Ishikawa (cell line): ENCODE data around the gene ARIH1.

Source experiments
- CEBPB ChIP-seq: IDR thresholded peaks from 2 replicates; pipeline ENCODE4 v1.6.1; 2012
- CREB1 ChIP-seq: IDR thresholded peaks from 2 replicates; pipeline ENCODE4 v1.6.1; 2012; ENCODE audit warnings: low read depth
- EGR1 ChIP-seq: IDR thresholded peaks from 2 replicates; pipeline ENCODE4 v1.6.1; 2012
- EP300 ChIP-seq: IDR thresholded peaks from 2 replicates; pipeline ENCODE4 v1.6.1; 2012; ENCODE audit warnings: borderline replicate concordance
- FOXM1 ChIP-seq: IDR thresholded peaks from 2 replicates; pipeline ENCODE4 v1.6.1; 2012; ENCODE audit warnings: low read depth, borderline replicate concordance
- NFIC ChIP-seq: IDR thresholded peaks from 2 replicates; pipeline ENCODE4 v1.6.1; 2012
- RAD21 ChIP-seq: IDR thresholded peaks from 2 replicates; pipeline ENCODE4 v1.6.1; 2012; ENCODE audit warnings: low read depth
- TAF1 ChIP-seq: IDR thresholded peaks from 2 replicates; pipeline ENCODE4 v1.6.1; 2012; ENCODE audit warnings: low read depth, mild to moderate bottlenecking
- TCF12 ChIP-seq: IDR thresholded peaks from 2 replicates; pipeline ENCODE4 v1.6.1; 2012; ENCODE audit warnings: low read depth
- TEAD4 ChIP-seq: IDR thresholded peaks from 2 replicates; pipeline ENCODE4 v1.6.1; 2012
- YY1 ChIP-seq: IDR thresholded peaks from 2 replicates; pipeline ENCODE4 v1.6.1; 2012; ENCODE audit warnings: low read depth
- ZBTB7A ChIP-seq: IDR thresholded peaks from 2 replicates; pipeline ENCODE4 v1.6.1; 2012; ENCODE audit warnings: low read depth
- TF ChIP-seq, protein P1 (sequence below): IDR thresholded peaks from 2 replicates; pipeline ENCODE4 v1.6.1; 2012
- TF ChIP-seq, protein P2 (sequence below): IDR thresholded peaks from 2 replicates; pipeline ENCODE4 v1.6.1; 2012; ENCODE audit warnings: low read depth, mild to moderate bottlenecking
- TF ChIP-seq, protein P3 (sequence below): IDR thresholded peaks from 2 replicates; pipeline ENCODE4 v1.6.1; 2012

ARIH1 gene

DNA sequence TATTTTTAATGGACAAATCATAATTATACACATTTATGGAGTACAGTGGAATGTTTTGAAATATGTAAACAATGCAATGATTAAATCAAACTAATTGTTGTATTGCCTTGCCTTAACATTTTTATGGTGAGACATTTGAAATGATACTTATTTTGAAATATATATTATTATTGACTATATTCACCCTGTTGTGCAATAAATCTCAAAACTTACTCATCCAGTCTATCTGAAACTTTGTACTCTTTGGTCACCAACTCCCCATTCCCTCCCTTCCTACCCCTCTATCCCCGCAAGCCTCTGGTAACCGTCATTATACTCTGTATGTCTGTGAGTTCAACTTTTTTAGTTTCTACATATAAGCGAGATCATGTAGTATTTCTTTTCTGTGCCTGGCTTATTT lies 105.7 kb downstream of the ARIH1 start:
- TF ChIP-seq NFIC: no peak
- no peak for TF ChIP-seq ZBTB7A
- no peak for TF ChIP-seq CEBPB
- TF ChIP-seq TCF12: no peak
- no peak for TF ChIP-seq TEAD4
- no peak for TF ChIP-seq EGR1
- no peak for TF ChIP-seq TAF1
- TF ChIP-seq, protein P1, sequence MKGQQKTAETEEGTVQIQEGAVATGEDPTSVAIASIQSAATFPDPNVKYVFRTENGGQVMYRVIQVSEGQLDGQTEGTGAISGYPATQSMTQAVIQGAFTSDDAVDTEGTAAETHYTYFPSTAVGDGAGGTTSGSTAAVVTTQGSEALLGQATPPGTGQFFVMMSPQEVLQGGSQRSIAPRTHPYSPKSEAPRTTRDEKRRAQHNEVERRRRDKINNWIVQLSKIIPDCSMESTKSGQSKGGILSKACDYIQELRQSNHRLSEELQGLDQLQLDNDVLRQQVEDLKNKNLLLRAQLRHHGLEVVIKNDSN: no peak
- TF ChIP-seq RAD21: no peak
- no peak for TF ChIP-seq YY1

DNA sequence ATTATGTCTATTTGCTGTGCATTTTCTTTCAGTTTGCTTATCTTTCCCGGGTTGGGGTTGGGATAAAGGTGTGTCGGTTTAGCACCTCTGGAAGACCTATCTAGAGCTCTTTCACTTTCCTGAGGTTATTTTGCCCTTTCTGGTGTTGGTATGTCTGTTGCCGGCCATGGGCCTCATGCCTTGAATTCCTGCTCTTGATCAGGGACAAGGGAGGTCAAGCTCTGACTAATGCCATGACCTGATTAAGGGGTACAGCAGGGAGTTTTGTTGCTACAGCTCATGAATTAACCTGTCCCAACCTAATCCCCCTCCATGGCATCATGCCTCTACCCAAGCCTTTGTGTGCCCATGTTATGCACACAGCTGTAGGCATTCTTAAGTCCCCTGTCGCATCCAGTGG lies 109.9 kb downstream of the ARIH1 start:
- TF ChIP-seq FOXM1: no peak
- TF ChIP-seq TEAD4: no peak

DNA sequence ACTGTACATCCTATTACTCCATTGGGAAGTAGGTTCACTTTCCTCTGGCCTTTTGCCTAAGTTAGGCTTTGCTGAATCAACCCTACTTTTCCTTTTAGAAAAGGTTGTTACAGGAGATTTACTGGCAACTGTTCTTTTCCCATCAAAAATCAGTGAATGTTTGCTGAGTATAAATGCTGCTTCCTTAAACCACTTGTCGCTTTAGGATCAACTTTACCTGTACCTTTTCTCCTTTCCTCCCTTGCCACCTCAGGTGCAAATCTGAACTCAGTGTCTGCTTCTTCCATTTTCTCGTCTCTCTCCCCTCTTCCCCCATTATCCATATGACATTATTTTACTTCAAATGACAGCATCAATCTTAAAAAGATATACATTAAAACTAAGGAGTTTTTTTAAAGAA lies 110.9 kb downstream of the ARIH1 start:
- TF ChIP-seq, protein P2, sequence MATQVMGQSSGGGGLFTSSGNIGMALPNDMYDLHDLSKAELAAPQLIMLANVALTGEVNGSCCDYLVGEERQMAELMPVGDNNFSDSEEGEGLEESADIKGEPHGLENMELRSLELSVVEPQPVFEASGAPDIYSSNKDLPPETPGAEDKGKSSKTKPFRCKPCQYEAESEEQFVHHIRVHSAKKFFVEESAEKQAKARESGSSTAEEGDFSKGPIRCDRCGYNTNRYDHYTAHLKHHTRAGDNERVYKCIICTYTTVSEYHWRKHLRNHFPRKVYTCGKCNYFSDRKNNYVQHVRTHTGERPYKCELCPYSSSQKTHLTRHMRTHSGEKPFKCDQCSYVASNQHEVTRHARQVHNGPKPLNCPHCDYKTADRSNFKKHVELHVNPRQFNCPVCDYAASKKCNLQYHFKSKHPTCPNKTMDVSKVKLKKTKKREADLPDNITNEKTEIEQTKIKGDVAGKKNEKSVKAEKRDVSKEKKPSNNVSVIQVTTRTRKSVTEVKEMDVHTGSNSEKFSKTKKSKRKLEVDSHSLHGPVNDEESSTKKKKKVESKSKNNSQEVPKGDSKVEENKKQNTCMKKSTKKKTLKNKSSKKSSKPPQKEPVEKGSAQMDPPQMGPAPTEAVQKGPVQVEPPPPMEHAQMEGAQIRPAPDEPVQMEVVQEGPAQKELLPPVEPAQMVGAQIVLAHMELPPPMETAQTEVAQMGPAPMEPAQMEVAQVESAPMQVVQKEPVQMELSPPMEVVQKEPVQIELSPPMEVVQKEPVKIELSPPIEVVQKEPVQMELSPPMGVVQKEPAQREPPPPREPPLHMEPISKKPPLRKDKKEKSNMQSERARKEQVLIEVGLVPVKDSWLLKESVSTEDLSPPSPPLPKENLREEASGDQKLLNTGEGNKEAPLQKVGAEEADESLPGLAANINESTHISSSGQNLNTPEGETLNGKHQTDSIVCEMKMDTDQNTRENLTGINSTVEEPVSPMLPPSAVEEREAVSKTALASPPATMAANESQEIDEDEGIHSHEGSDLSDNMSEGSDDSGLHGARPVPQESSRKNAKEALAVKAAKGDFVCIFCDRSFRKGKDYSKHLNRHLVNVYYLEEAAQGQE: no peak
- TF ChIP-seq, protein P1: no peak
- TF ChIP-seq EGR1 (no peak), CEBPB (no peak), EP300 (no peak), RAD21 (no peak), TCF12 (no peak), TEAD4 (no peak), FOXM1 (no peak), TAF1 (no peak), NFIC (no peak)
- TF ChIP-seq, protein P3, sequence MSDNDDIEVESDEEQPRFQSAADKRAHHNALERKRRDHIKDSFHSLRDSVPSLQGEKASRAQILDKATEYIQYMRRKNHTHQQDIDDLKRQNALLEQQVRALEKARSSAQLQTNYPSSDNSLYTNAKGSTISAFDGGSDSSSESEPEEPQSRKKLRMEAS: no peak

DNA sequence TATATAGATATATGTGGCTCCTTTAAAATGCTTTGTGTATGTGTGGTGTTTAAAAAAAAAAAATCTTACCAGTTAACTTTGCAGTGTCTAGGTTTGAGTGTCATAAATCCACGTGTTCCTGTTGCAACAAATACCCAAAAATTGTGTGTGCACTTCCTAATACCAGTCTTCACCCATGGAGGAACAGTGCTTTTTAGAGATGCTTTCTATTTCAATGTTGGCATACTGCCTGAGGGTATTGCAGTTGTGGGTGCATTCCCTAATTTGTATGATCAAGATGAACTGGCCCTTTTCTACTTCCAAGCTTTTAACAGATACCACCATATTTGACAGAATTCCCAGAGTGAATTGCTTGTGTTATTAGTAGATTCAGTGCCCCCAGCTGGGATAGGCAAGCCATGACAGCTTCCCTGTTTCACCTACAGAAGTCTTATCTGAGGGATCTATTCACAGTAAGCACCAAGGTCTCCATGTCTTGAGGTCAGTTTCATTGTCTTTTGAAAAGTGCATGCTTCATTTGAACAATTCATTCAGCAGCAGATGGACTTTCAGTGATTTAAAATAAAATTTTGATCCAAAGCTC lies 111.4 kb downstream of the ARIH1 start:
- TF ChIP-seq TCF12 (no peak), CREB1 (no peak), YY1 (no peak), TEAD4 (no peak), RAD21 (0 out of 2 replicates have a peak, but pooled peaks have one; percentile 2), FOXM1 (no peak), ZBTB7A (no peak)

DNA sequence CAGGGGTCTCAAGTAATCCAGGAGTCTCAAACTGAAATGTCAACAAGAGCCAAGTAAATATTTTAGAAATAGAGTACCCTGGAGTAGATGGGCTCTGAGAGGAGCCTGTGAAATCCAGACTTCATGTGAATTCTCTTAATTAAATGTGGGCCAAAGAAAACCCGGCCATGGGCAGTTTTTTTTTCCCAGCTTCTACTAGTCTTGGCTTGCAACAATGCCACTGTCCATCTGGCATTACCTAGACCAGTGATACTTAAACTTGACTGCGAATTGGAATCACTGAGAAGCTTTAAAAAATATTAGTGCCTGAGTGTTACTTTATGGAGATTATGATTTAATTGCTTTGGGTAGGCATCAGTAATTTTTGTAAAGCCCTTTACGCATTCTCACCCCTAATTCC lies 114.0 kb downstream of the ARIH1 start:
- TF ChIP-seq ZBTB7A (no peak), TEAD4 (no peak), EGR1 (no peak), TAF1 (no peak), RAD21 (no peak), CREB1 (no peak), NFIC (no peak), TCF12 (no peak), EP300 (no peak), CEBPB (no peak)
- TF ChIP-seq, protein P2: no peak
- TF ChIP-seq, protein P1: no peak

DNA sequence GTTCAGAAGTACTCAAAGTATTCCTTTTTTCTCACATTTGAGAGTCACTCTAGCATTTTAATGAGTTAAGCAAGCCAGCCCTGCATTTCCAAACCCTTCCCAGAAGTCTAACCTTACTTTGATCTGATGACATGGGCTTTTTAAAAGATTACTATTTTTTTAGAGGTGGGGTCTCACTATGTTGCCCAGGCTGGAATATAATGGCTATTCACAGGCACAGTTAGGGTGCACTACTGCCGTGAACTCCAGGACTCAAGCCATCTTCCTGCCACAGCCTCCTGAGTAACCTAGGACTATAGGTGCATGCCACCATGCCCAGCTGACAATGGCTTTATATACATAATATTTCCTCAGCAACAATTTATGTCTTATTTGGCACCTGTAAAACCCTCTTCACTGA lies 116.3 kb downstream of the ARIH1 start:
- no peak for TF ChIP-seq CEBPB
- no peak for TF ChIP-seq RAD21
- no peak for TF ChIP-seq EGR1
- TF ChIP-seq, protein P1: no peak
- TF ChIP-seq TCF12: no peak
- TF ChIP-seq YY1: no peak
- no peak for TF ChIP-seq EP300
- TF ChIP-seq, protein P3: no peak
- TF ChIP-seq CREB1: no peak
- TF ChIP-seq NFIC: no peak
- TF ChIP-seq TEAD4: no peak
- no peak for TF ChIP-seq FOXM1
- TF ChIP-seq TAF1: no peak
- TF ChIP-seq, protein P2: no peak
- TF ChIP-seq ZBTB7A: no peak
